Adrenal gland (tissue), 5 donors: ENCODE results near the gene LBHD1.

Experiments used
- CTCF ChIP-seq, 6 experiments: fragments of 450-650 bp in 4 of 6; fragments of 200-600 bp in 2 of 6; sonication (generic) in 1 of 6; IDR thresholded peaks; 1 replicate in 5 of 6; 2 replicates in 1 of 6; pipeline versions ENCODE4 v1.5.1 to v1.8.0; 2016 to 2021; ENCODE audit warnings: antibody characterized with exemption in 6 of 6, mild to moderate bottlenecking in 2 of 6, moderate library complexity in 1 of 6
- POLR2A ChIP-seq, 2 donors: fragments of 450-650 bp; IDR thresholded peaks; one replicate each; pipeline ENCODE4 v1.6.1; 2017; ENCODE audit warnings: antibody characterized with exemption in 2 of 2, mild to moderate bottlenecking in 2 of 2, moderate library complexity in 1 of 2
- donor health status: DM: no; HTN: no; CAD: no.

- no peak for TF ChIP-seq CTCF (IDR thresholded peaks at IDR 0.05)
- peak in 1 of 2 donors; percentile 51 for TF ChIP-seq POLR2A (IDR thresholded peaks at IDR 0.05)
Observed at GRCh38 chr11:62669420-62670161, 2.5 kb downstream of the LBHD1 start.
